ENCODE data around the gene BPIFA2.

Gene BPIFA2

DNA sequence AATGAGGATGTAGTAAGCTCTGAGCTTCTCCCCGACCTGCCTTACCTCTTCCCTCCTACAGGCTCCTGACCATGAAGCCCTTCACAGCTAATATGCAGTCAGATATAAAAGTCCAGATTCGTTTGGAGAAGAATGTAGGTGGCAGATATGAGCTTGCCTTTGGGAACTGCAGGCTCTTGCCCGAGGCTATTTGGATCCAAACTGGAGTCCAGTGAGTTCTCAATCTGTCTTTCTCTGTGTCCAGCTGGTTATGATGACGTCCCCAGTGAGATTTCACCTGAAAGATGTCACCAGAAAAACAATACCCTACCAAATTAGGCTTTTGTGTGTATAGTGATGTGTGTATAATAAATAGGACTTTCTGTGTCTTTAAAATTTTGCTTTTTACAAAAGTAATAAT lies 34.5 kb downstream of the BPIFA2 start:
- no peak for FAIRE-seq

DNA sequence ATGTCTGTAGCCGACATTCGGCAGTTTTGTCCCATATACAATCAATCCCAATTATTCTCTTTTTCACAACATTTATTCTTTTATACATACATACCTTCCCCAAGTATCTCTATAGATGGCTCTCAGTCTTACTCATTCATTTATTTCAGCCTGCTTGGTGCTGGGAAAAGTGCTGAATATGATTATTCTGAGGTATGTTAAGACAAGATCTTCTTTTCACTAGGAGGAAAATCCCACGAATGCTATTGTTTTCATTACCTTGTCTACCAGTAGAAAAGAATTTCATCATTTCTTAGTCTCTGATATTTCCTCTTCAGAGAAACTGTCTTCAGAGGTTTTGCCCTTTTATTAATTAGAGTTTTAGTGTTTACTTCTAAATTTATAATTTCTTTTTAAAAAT lies 35.5 kb downstream of the BPIFA2 start:
- FAIRE-seq = no peak

DNA sequence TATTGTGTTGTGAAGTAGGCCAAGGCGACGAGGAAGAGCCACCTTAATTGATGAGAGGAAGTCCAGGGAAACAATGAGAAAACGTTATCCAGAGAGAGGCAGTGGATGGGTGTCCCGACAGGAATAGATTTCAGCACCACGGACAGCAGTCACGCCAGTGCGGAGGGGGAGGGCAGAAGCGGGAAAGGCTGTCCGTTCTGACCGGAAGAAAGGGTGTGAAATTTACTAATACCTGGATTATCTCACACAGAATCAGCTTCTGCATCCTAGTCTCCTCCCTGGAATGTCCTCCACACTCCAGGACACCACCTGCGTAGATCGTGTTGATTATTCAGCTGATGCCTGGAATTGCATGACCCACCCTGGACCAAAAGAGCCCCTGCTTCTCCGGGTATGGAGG lies 41.8 kb downstream of the BPIFA2 start:
- FAIRE-seq = peak; percentile 31

DNA sequence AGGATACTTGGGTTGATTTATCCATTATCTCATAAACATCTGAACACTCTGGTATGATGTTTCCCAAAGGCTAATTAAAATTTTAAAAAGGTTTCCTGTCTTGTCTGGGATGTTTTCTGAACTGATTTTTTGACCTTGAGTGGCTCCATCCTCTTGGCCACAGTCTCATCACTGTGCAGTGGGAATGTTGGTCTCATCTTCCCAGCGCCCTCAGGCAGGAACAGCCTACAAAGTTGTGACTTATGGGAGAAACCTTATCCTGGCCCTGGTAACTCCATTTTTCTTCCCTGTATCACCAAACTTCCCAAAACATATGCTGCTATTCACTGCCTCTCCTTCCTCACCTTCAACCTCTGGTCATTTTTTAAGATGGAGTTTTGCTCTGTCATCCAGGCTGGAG lies 42.4 kb downstream of the BPIFA2 start:
- no peak for FAIRE-seq

DNA sequence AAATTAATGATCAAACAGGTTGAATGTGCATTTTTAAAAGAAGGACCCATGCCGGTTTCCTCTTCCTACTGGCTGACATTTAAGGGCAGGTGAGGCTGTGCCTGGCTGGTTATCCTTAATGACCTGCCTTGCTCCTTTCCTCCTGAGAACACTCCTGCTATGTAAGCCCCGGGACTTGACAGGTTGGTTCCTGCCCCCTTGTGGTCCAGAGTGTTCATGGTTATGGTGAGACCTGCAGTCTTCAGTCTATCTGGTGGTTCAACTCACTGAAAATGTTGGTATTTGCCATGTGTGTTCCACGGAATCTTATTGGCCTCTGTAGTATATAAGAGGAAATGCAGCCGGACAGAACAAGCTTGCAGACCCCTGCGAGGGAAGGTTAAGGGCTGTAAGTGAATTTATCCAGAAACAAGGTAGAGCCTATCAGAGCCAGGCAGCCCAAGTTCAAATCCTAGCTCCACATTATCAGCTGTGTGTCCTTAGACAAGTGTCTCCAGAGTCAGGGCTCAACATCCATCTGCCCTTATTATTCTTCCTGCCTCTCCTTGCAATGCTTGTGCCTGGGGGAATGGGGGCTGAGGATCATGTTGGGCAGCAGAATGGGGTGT lies 44.0 kb downstream of the BPIFA2 start:
- FAIRE-seq = no peak

DNA sequence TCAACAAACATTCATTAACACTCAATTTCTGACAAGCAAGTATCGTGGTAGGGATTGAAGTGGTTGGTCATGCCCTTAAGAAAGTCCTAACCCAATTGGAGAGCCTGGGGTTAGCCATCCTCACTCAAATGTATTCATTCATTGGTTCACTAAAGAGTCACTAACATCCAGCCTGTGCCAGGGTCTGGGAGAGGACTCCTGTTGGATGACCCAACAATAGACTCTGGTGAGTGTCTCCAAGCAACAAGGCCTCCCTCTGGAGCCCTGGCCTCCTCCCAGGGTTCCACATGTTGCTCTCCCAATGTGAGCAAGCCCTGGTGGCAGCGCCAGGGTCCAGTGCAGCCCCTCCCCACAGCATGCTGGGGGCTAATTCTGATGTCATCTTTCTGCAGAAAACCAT lies 49.1 kb downstream of the BPIFA2 start, which contains the start of gene BPIFA3:
TSS of gene BPIFA3 (plus strand) at position 301 of the 400 bp plus-strand sequence. CDS start 185 bp downstream, outside the sequence.
- FAIRE-seq = no peak

DNA sequence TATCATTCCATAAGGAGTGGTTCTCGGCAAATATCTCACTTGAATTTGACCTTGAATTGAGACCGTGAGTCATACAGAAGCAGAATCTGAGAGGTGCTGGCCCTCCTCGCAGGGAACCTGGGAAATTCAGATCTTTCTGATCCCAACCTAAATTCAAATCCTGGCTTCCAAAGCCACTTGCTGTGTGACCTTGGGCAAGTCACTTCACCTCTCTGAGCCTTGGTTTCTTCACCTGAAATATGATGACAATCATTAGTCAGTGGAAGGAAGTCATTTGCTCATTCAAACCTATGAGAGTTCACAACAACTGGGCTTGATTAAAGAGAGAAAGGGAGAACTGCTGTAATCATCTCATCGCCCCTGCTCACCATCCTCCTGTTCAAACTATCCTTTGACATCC lies 56.4 kb downstream of the BPIFA2 start:
- no peak for FAIRE-seq

DNA sequence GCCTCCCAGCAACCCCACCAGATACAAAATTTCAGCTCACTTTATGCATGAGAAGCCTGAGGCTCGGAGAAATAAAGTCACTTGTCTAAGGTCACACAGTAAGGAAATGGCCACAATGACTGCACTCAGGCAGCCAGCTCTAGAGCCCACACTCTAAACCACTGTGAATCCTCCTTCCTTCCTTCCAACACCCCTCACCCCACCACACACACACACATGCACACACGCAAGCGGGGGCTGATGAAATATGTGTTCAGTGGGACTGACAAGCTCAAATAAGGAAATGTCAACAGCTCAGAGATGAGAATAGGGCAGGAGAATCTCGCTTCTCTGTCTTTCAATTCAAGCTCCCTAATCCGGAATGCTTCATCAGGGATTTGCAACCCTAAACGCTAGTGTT lies 61.9 kb downstream of the BPIFA2 start:
- FAIRE-seq = no peak

Data from endometrium (tissue), 2 donors.